HG03196 (cell line): ENCODE results near the gene HSD17B2.
"Not testable (repeated sequence)": the region's sequence is repeated elsewhere in the genome, so short reads cannot be mapped to it uniquely, and the experiment has no call there.

Source experiments
- ATAC-seq: cut with Tn5 transposase; IDR thresholded peaks from one replicate; pipeline ENCODE4 v1.9.1; 2021; ENCODE audit not compliant: unreplicated experiment

The HSD17B2 gene

GRCh38 chr16:82118749-82119148 lies 83.7 kb downstream of the HSD17B2 start:
- ATAC-seq: no peak

- no peak for ATAC-seq
Measured at GRCh38 chr16:82119405-82119804, 84.4 kb downstream of the HSD17B2 start.

GRCh38 chr16:82124651-82125050 lies 89.6 kb downstream of the HSD17B2 start:
- no peak for ATAC-seq

- no peak for ATAC-seq
Measured at GRCh38 chr16:82129881-82130280, 94.8 kb downstream of the HSD17B2 start.

GRCh38 chr16:82133798-82134197 lies 98.7 kb downstream of the HSD17B2 start:
- ATAC-seq: no peak

GRCh38 chr16:82134846-82135245 lies 99.8 kb downstream of the HSD17B2 start:
- no peak for ATAC-seq

- ATAC-seq: no peak
Measured at GRCh38 chr16:82135844-82136243, 100.8 kb downstream of the HSD17B2 start.

- no peak for ATAC-seq
Measured at GRCh38 chr16:82136956-82137821, 102.1 kb downstream of the HSD17B2 start.

GRCh38 chr16:82137822-82138167 lies 102.7 kb downstream of the HSD17B2 start:
- ATAC-seq: no peak

GRCh38 chr16:82138478-82139285 lies 103.6 kb downstream of the HSD17B2 start:
- no peak for ATAC-seq

- not testable (repeated sequence) for ATAC-seq
Measured at GRCh38 chr16:82139286-82139571, 104.2 kb downstream of the HSD17B2 start.

- no peak for ATAC-seq
Measured at GRCh38 chr16:82146556-82146955, 111.5 kb downstream of the HSD17B2 start.

- ATAC-seq: no peak
Measured at GRCh38 chr16:82146957-82147356, 111.9 kb downstream of the HSD17B2 start.

GRCh38 chr16:82147546-82147945 lies 112.5 kb downstream of the HSD17B2 start:
- ATAC-seq: no peak
